ENCODE results near the gene ZNF302.

DNA sequence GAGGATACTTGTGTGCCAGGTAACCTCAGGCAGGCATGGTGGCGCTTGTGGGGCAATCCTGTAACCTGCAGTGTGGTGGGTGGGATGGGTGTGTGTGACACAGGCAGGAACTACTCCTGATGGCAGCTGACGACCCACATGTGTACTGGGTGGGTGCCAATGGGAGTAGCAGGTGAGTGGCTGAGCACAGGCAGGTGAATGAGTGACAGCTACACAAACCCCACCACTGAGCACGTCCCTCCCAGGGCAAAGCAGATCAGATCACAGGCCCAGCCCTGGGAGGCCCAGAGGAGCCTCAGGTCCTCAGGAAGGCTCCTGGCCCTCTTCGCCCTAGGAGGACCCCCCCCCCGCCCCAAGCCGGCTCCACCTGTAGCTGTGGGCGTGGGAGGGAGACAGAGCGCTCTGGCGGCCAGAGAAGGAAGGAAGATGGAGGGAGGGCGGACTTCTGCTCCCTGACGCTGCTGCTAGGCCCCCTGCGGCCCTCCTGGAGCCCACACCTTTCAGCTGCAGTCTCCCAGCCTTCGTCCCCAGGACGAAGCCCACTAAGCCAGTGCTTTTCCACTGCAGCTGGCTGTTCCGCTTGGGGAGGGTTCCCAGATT lies 55.2 kb downstream of the ZNF302 start:
- TF ChIP-seq, protein P1, sequence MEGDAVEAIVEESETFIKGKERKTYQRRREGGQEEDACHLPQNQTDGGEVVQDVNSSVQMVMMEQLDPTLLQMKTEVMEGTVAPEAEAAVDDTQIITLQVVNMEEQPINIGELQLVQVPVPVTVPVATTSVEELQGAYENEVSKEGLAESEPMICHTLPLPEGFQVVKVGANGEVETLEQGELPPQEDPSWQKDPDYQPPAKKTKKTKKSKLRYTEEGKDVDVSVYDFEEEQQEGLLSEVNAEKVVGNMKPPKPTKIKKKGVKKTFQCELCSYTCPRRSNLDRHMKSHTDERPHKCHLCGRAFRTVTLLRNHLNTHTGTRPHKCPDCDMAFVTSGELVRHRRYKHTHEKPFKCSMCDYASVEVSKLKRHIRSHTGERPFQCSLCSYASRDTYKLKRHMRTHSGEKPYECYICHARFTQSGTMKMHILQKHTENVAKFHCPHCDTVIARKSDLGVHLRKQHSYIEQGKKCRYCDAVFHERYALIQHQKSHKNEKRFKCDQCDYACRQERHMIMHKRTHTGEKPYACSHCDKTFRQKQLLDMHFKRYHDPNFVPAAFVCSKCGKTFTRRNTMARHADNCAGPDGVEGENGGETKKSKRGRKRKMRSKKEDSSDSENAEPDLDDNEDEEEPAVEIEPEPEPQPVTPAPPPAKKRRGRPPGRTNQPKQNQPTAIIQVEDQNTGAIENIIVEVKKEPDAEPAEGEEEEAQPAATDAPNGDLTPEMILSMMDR (IDR thresholded peaks at IDR 0.05; ENCODE audit: insufficient read depth, low read depth, low read length): no peak
- no peak for TF ChIP-seq EZH2 (IDR thresholded peaks at IDR 0.05; ENCODE audit: insufficient read depth, low read length)
